Effector memory CD4-positive, alpha-beta T cell (primary cell): ENCODE data around the gene PAM.

Experiments
- DNase-seq, 3 donors: peaks; one replicate each; pipeline ENCODE4 v3.0.0-alpha.2; 2020
- H3K27ac ChIP-seq: 2 replicates; pipeline ENCODE4 v1.7.0; 2013; ENCODE audit warnings: mild to moderate bottlenecking, low read length, moderate library complexity; ENCODE audit not compliant: insufficient read depth, poor library complexity, severe bottlenecking
- H3K27me3 ChIP-seq: replicated peaks from 2 replicates; pipeline ENCODE4 v1.7.0; 2013; ENCODE audit warnings: mild to moderate bottlenecking, low read length; ENCODE audit not compliant: insufficient read depth, control insufficient read depth, poor library complexity, severe bottlenecking
- H3K36me3 ChIP-seq: 2 replicates; pipeline ENCODE4 v1.7.0; 2013; ENCODE audit warnings: mild to moderate bottlenecking, low read length, moderate library complexity; ENCODE audit not compliant: control insufficient read depth, insufficient read depth
- H3K4me1 ChIP-seq: 2 replicates; pipeline ENCODE4 v1.7.0; 2013; ENCODE audit warnings: low read length, mild to moderate bottlenecking; ENCODE audit not compliant: control insufficient read depth, insufficient read depth, poor library complexity, severe bottlenecking
- H3K4me3 ChIP-seq: 2 replicates; pipeline ENCODE4 v1.7.0; 2013; ENCODE audit warnings: low read length, low read depth, mild to moderate bottlenecking; ENCODE audit not compliant: insufficient read depth, poor library complexity, severe bottlenecking
- H3K9me3 ChIP-seq: 2 replicates; pipeline ENCODE4 v1.7.0; 2013; ENCODE audit warnings: mild to moderate bottlenecking, low read length, moderate library complexity; ENCODE audit not compliant: control insufficient read depth

PAM gene

DNA sequence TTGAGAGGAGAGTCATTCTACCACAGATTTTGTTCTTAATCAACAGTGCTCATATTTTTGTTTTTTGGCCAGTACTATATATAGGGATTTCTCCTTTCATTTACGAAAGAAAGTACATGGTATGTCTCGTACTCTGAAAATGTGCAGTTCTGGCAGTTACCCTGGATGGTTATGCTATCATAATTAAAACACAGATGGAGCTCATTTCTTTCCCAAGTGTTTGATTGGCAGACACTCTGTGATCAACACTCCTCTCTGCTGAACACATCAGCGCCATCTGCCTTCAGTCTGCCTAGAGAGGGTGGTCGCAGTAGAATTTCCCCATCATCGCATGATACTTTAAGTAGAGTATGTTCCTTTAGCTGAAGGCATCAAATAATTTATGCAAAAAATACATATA lies 64.5 kb downstream of the PAM start:
- Histone ChIP-seq H3K9me3 (no peaks in the 10 kb centered on the region), H3K4me1 (no peaks in the 10 kb centered on the region), H3K27me3 (no peaks in the 10 kb centered on the region), H3K36me3 (no peaks in the 10 kb centered on the region), H3K27ac (no peak overlapping the region), H3K4me3 (no peak overlapping the region)
- DNase-seq = no peak

- Histone ChIP-seq H3K4me1 (no peaks in the 10 kb centered on the region), H3K36me3 (no peaks in the 10 kb centered on the region), H3K27ac (no peak overlapping the region), H3K4me3 (no peak overlapping the region), H3K27me3 (no peaks in the 10 kb centered on the region), H3K9me3 (no peaks in the 10 kb centered on the region)
- no peak for DNase-seq
These were observed 68.4 kb downstream of the PAM start for GRCh38 chr5:102823441-102823874.

DNA sequence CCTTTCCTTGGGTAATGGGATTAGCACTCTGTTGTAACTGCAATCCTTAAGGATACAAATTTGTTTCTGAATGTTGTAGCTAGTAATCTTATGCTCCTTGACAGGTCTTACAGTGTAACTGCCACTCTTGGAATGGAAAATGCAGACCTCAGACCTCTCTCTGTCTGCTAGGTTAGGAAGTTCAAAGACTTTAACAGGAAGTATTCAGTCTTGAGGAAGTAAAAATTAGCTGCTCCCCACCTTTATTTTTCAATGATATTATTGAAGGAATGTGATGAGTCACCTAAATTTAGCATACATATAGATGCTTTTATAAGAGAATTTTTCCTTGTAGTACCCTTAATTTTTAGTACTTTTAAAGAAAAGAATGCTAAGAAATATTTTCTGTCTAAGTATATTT lies 71.5 kb downstream of the PAM start:
- Histone ChIP-seq H3K4me1 (no peaks in the 10 kb centered on the region), H3K4me3 (no peak overlapping the region), H3K36me3 (no peaks in the 10 kb centered on the region), H3K27me3 (no peaks in the 10 kb centered on the region), H3K9me3 (no peaks in the 10 kb centered on the region), H3K27ac (no peak overlapping the region)
- DNase-seq = no peak

DNA sequence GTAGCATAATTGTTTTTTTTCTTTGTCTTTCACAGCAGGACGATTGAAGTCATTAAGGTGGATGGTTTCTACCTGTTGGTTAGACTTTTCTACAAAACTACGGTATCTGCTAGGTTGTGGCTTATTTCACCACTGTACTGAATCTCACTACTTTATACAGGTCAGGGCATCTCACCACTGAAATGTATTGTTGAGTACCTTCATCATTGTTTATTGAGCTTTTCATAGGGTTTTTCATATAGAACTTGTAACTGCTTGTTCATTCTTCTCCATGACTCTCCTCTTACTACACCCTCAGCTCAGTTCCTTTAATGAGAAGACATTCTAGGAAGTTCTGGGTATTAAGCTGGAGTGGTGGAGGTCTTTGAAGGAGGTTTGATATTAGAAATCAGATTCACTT lies 75.1 kb downstream of the PAM start:
- DNase-seq = no peak
- H3K27ac ChIP-seq = no peak overlapping the region

GRCh38 chr5:102832445-102832844 lies 77.3 kb downstream of the PAM start:
- Histone ChIP-seq H3K27me3 (no peaks in the 10 kb centered on the region), H3K9me3 (no peaks in the 10 kb centered on the region), H3K4me1 (no peaks in the 10 kb centered on the region), H3K27ac (no peak overlapping the region), H3K4me3 (no peak overlapping the region), H3K36me3 (no peaks in the 10 kb centered on the region)
- no peak for DNase-seq

More for the DNA sequence above, 75.1 kb downstream of the PAM start:
- H3K27me3 ChIP-seq = no peaks in the 10 kb centered on the region
- H3K4me3 ChIP-seq = no peak overlapping the region
- H3K36me3 ChIP-seq = no peaks in the 10 kb centered on the region
- H3K4me1 ChIP-seq = no peaks in the 10 kb centered on the region
- no peaks in the 10 kb centered on the region for H3K9me3 ChIP-seq

- H3K27me3 ChIP-seq = no peaks in the 10 kb centered on the region
- no peak overlapping the region for H3K4me3 ChIP-seq
- H3K4me1 ChIP-seq = no peaks in the 10 kb centered on the region
- no peaks in the 10 kb centered on the region for H3K9me3 ChIP-seq
- H3K27ac ChIP-seq = no peak overlapping the region
- H3K36me3 ChIP-seq = no peaks in the 10 kb centered on the region
- no peak for DNase-seq
These were observed 78.0 kb downstream of the PAM start for GRCh38 chr5:102833146-102833545.

DNA sequence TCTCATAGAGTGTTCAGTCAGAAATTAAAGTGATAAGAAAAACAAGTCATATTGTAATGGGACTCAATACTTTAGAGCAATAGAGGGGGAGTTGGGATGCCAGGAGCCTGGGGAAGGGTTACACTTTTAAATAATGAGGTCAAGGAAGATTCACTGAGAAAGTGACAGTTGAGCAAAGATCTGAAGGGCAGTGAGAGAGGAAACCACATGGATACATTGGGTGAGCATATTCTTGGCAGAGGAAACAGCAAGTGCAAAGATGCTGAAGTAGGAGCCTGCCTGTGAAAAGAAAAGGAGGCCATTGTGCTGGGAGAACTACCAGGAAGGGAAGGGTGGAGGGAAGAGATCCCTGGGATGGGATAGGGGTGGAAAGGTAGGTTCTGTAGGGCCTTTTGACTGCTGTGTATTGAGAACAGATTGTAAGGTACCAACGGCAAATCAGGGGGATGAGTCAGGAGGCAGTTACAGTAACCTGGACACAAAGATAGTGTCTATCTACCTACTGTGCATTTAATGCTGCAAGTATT lies 79.4 kb downstream of the PAM start:
- DNase-seq = no peak
- Histone ChIP-seq H3K36me3 (no peaks in the 10 kb centered on the region), H3K27ac (no peak overlapping the region), H3K9me3 (no peaks in the 10 kb centered on the region), H3K27me3 (no peaks in the 10 kb centered on the region), H3K4me3 (no peak overlapping the region), H3K4me1 (no peaks in the 10 kb centered on the region)

- no peaks in the 10 kb centered on the region for H3K36me3 ChIP-seq
- H3K27ac ChIP-seq = no peak overlapping the region
- H3K9me3 ChIP-seq = no peaks in the 10 kb centered on the region
- no peaks in the 10 kb centered on the region for H3K27me3 ChIP-seq
- no peak for DNase-seq
- H3K4me3 ChIP-seq = no peak overlapping the region
- no peaks in the 10 kb centered on the region for H3K4me1 ChIP-seq
These were observed 80.6 kb downstream of the PAM start for GRCh38 chr5:102835717-102836116.

DNA sequence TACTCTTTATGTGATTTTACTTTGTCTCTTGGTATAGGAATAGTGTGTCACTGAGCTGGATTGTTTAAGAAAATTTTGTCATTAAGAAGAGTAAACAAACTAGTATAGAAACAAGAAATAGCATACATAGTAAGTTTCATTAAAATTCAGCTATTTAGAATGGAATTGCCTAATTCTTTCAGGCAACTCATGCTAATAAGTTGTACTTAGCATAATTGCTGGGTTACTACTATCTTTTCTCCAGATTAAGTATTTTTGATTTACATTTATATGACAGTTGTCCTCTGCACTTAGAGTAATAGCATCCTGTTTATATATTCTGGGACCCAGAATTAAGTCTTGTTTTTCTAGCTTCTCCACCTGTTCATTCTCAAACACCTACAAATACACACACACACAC lies 85.9 kb downstream of the PAM start:
- Histone ChIP-seq H3K9me3 (no peaks in the 10 kb centered on the region), H3K27me3 (no peaks in the 10 kb centered on the region), H3K27ac (no peak overlapping the region), H3K4me1 (no peaks in the 10 kb centered on the region), H3K36me3 (no peaks in the 10 kb centered on the region), H3K4me3 (no peak overlapping the region)
- DNase-seq = no peak

DNA sequence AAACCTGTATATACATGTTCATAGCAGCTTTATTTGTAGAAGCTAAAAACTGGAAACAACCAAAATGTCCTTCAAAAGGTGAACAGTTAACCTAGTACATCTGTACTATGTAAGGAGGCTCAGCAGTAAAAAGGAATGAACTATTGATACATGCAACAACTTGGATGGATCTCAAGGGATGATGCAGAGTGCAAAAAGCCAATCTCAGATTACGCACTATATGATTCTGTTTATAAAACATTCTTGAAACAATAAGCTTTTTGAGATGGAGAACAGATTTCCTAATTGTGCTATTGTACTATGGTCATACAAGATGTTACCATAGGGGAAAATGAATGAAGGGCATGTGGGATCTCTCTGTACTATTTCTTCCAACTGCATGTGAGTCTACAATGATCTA lies 88.9 kb downstream of the PAM start:
- Histone ChIP-seq H3K9me3 (no peaks in the 10 kb centered on the region), H3K27ac (no peak overlapping the region), H3K27me3 (no peaks in the 10 kb centered on the region), H3K4me1 (no peaks in the 10 kb centered on the region), H3K4me3 (no peak overlapping the region), H3K36me3 (no peaks in the 10 kb centered on the region)
- DNase-seq = no peak

- no peaks in the 10 kb centered on the region for H3K4me1 ChIP-seq
- no peak for DNase-seq
- no peaks in the 10 kb centered on the region for H3K9me3 ChIP-seq
- H3K27me3 ChIP-seq = no peaks in the 10 kb centered on the region
- H3K4me3 ChIP-seq = no peak overlapping the region
- no peaks in the 10 kb centered on the region for H3K36me3 ChIP-seq
- H3K27ac ChIP-seq = no peak overlapping the region
These were observed 89.9 kb downstream of the PAM start for GRCh38 chr5:102845041-102845440.
